PC-9 (cell line): ENCODE measurements around the gene KIF16B. TPM values are rescaled to one million over a fixed set of nuclear protein-coding genes. Genes with fewer than 3 reads are reported as not detected.

ENCODE experiments used
- BruUV-seq: library from RNA; stranded (reverse); fragments of 400-500 nt; replicated peaks from 2 replicates; lab custom pipeline; 2021; lab: Mats Ljungman, UMichigan
- CTCF ChIA-PET: fragments of 300-600 bp; sonication (Branson Sonifier 250); formaldehyde crosslinking; loops from one replicate; lab custom pipeline; 2022; ENCODE audit warnings: antibody characterized with exemption; lab: Charles Lee
- POLR2A ChIA-PET: fragments of 300-600 bp; sonication (Branson Sonifier 250); formaldehyde crosslinking; loops from one replicate; lab custom pipeline; 2022; ENCODE audit warnings: antibody characterized with exemption; ENCODE audit not compliant: unreplicated experiment; lab: Charles Lee
- DNase-seq, 2 experiments: peaks; one replicate each; pipeline versions ENCODE4 v3.0.0 to v3.0.0-alpha.2; 2015 to 2022; ENCODE audit warnings: mixed read lengths in 1 of 2
- H2AFZ ChIP-seq: fragments of 200-600 bp; sonication (generic); 2 replicates; pipeline ENCODE4 v1.8.1; 2017; ENCODE audit warnings: antibody characterized with exemption
- H3F3A ChIP-seq: fragments of 200-600 bp; sonication (generic); 2 replicates; pipeline ENCODE4 v1.8.1; 2017; ENCODE audit warnings: antibody characterized with exemption, mild to moderate bottlenecking, low read depth; ENCODE audit not compliant: insufficient read depth
- H3K27ac ChIP-seq: fragments of 200-600 bp; sonication (generic); 2 replicates; pipeline ENCODE4 v1.6.1; 2016; ENCODE audit warnings: mixed run types
- H3K27me3 ChIP-seq: fragments of 200-600 bp; sonication (generic); 2 replicates; pipeline ENCODE4 v1.6.1; 2016; ENCODE audit warnings: low read depth, mixed run types; ENCODE audit not compliant: insufficient read depth
- H3K36me3 ChIP-seq: fragments of 200-600 bp; sonication (generic); 2 replicates; pipeline ENCODE4 v1.6.1; 2016; ENCODE audit warnings: low read depth, mixed run types
- H3K4me1 ChIP-seq: fragments of 200-600 bp; sonication (generic); replicated peaks from 2 replicates; pipeline ENCODE4 v1.6.1; 2016; ENCODE audit warnings: mixed run types; ENCODE audit not compliant: insufficient read depth
- H3K4me2 ChIP-seq: fragments of 200-600 bp; sonication (generic); 2 replicates; pipeline ENCODE4 v1.6.1; 2017; ENCODE audit warnings: mixed run types
- H3K4me3 ChIP-seq: fragments of 200-600 bp; sonication (generic); 2 replicates; pipeline ENCODE4 v1.6.1; 2016; ENCODE audit warnings: mixed run types
- H3K79me2 ChIP-seq: fragments of 200-600 bp; sonication (generic); 2 replicates; pipeline ENCODE4 v1.6.1; 2017; ENCODE audit warnings: low read depth, mixed run types
- H3K9me2 ChIP-seq: fragments of 200-600 bp; sonication (generic); 2 replicates; pipeline ENCODE4 v1.8.1; 2017; ENCODE audit warnings: mild to moderate bottlenecking; ENCODE audit not compliant: insufficient read depth
- H3K9me3 ChIP-seq: fragments of 200-600 bp; sonication (generic); 2 replicates; pipeline ENCODE4 v1.8.1; 2016; ENCODE audit warnings: low read depth; ENCODE audit not compliant: insufficient read depth
- H4K20me1 ChIP-seq: fragments of 200-600 bp; sonication (generic); 2 replicates; pipeline ENCODE4 v1.8.1; 2017; ENCODE audit not compliant: insufficient read depth
- EZH2 ChIP-seq: fragments of 200-600 bp; sonication (generic); IDR thresholded peaks from 2 replicates; pipeline ENCODE4 v1.8.0; 2017; ENCODE audit warnings: antibody characterized with exemption, low read depth
- intact Hi-C: fragments of 100-400 bp; cut with micrococcal nuclease; formaldehyde crosslinking; loops from one replicate; pipeline ENCODE4 v1.10.0; 2022; ENCODE audit not compliant: unreplicated experiment
- total RNA-seq: library from RNA; stranded (reverse); gene quantifications from 2 replicates; pipeline ENCODE4 v1.2.3, GENCODE V29; 2021
- TF ChIP-seq, protein P1 (sequence below): fragments of 200-600 bp; sonication (generic); conservative IDR thresholded peaks from 2 replicates; pipeline ENCODE4 v1.6.1; 2017; ENCODE audit warnings: mixed run types, antibody characterized with exemption, mild to moderate bottlenecking, moderate library complexity

The KIF16B gene
- total RNA-seq, 1 experiment from 2014 or later: 17.6 TPM

DNA sequence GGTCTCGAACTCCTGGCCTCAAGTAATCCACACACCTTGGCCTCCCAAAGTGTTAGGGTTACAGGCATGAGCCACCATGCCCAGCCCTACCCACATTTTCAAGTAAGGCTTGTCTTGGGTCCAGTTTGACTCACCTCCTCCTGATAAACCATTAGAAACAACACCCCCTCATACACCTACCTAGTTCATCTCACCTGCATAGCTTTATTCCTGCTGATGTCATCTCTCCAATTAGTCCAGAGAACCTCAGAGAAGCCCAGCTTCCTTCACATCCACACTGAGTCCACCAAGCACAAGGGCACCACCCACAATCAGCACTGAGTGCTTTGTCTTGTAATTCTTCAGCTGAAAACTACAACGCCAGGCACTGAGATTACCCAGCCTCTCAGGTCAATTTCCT lies 35.3 kb downstream of the KIF16B start:
- no peaks in the 10 kb centered on the region for H3F3A ChIP-seq
- H3K27ac ChIP-seq: no peak overlapping the region
- no TSS peak for BruUV-seq
- CTCF ChIA-PET: no interaction called here
- no peak overlapping the region for H2AFZ ChIP-seq
- no peak for DNase-seq
- no peaks in the 10 kb centered on the region for H3K9me2 ChIP-seq
- H3K4me3 ChIP-seq: no peak overlapping the region
- H3K79me2 ChIP-seq: no peaks in the 10 kb centered on the region
- no peaks in the 10 kb centered on the region for H4K20me1 ChIP-seq
- POLR2A ChIA-PET: no interaction called here
- 0 out of 2 replicates have a peak, but pooled peaks cover 7% of the 10 kb centered on the region for H3K9me3 ChIP-seq
- no peak overlapping the region for H3K4me2 ChIP-seq
- intact Hi-C loops: no loop called here
- H3K36me3 ChIP-seq: no peaks in the 10 kb centered on the region
- TF ChIP-seq EZH2: no peak
- TF ChIP-seq, protein P1, sequence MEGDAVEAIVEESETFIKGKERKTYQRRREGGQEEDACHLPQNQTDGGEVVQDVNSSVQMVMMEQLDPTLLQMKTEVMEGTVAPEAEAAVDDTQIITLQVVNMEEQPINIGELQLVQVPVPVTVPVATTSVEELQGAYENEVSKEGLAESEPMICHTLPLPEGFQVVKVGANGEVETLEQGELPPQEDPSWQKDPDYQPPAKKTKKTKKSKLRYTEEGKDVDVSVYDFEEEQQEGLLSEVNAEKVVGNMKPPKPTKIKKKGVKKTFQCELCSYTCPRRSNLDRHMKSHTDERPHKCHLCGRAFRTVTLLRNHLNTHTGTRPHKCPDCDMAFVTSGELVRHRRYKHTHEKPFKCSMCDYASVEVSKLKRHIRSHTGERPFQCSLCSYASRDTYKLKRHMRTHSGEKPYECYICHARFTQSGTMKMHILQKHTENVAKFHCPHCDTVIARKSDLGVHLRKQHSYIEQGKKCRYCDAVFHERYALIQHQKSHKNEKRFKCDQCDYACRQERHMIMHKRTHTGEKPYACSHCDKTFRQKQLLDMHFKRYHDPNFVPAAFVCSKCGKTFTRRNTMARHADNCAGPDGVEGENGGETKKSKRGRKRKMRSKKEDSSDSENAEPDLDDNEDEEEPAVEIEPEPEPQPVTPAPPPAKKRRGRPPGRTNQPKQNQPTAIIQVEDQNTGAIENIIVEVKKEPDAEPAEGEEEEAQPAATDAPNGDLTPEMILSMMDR: no peak
- H3K27me3 ChIP-seq: no peaks in the 10 kb centered on the region
- 0 out of 2 replicates have a peak, but pooled peaks cover 7% of the 10 kb centered on the region for H3K4me1 ChIP-seq

DNA sequence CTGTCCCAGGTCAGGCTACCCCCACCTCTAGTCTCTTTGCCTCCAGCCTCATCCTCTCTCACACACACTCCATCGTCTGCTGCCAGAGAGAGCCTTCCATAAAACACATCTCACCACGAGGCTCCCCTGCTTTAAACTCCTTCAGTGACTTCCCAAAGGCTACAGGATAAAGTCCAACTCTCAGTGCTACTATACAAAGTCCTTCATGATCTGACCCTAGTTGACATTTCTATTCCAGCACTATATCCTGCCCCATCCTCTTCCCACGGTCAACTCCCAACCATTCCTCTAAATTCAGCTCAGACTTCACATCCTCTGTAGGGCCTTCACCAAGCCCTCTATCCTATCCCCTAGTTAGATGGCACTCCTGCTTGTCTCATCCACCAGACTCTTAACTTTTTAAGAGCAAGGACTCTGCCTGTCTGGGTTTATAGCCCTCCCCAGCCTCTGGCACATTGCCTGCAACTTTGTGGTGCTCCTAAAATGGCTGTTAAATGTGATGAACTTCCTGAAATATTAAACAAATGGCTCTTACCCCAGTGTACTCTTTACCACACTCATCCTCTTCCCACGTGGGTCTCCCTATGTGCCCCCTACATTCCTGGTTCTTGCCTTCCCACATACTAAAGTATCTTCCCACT lies 36.1 kb downstream of the KIF16B start:
- no peak for TF ChIP-seq EZH2
- TF ChIP-seq, protein P1: no peak
- CTCF ChIA-PET: no interaction called here

DNA sequence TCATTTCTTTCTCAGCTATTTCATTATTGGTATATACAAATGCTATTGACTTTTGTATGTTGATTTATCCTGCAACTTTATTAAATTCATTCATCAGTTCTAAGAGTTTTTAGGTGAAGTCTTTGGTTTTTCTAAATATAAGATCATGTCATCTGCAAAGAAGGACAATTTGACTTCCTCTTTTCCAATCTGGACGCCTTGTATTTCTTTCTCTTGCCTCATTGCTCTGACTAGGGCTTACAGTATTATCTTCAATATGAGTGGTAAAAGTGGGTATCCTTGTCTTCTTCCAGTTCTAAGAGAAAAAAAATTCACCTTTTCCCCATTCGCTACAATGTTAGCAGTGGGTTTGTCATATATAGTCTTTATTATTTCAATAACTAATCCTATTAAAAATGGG lies 38.0 kb downstream of the KIF16B start:
- no peak for TF ChIP-seq EZH2
- TF ChIP-seq, protein P1: no peak
- ChIA-PET CTCF (no interaction called here), POLR2A (no interaction called here)
- no TSS peak for BruUV-seq
- DNase-seq: no peak
- H3K4me2 ChIP-seq: no peak overlapping the region
- no peaks in the 10 kb centered on the region for H3F3A ChIP-seq
- intact Hi-C loops: no loop called here
- H3K79me2 ChIP-seq: 0 out of 2 replicates have a peak, but pooled peaks cover 5% of the 10 kb centered on the region
- no peaks in the 10 kb centered on the region for H3K9me2 ChIP-seq
- no peaks in the 10 kb centered on the region for H3K27me3 ChIP-seq
- peaks cover 14% of the 10 kb centered on the region for H3K4me1 ChIP-seq
- H4K20me1 ChIP-seq: no peaks in the 10 kb centered on the region
- no peak overlapping the region for H3K27ac ChIP-seq
- H3K36me3 ChIP-seq: no peaks in the 10 kb centered on the region
- H3K4me3 ChIP-seq: no peak overlapping the region
- H3K9me3 ChIP-seq: 0 out of 2 replicates have a peak, but pooled peaks cover 7% of the 10 kb centered on the region
- H2AFZ ChIP-seq: no peak overlapping the region

More for the DNA sequence above, 36.1 kb downstream of the KIF16B start:
- no TSS peak for BruUV-seq
- intact Hi-C loops: no loop called here
- H3K9me3 ChIP-seq: 0 out of 2 replicates have a peak, but pooled peaks cover 7% of the 10 kb centered on the region
- no peak overlapping the region for H2AFZ ChIP-seq
- no peaks in the 10 kb centered on the region for H3K36me3 ChIP-seq
- no peak overlapping the region for H3K4me2 ChIP-seq
- no peaks in the 10 kb centered on the region for H3F3A ChIP-seq
- no peak for DNase-seq
- H3K27me3 ChIP-seq: no peaks in the 10 kb centered on the region
- H3K79me2 ChIP-seq: no peaks in the 10 kb centered on the region
- POLR2A ChIA-PET: no interaction called here
- no peaks in the 10 kb centered on the region for H3K9me2 ChIP-seq
- no peak overlapping the region for H3K27ac ChIP-seq
- H3K4me3 ChIP-seq: no peak overlapping the region
- H4K20me1 ChIP-seq: no peaks in the 10 kb centered on the region
- 0 out of 2 replicates have a peak, but pooled peaks cover 7% of the 10 kb centered on the region for H3K4me1 ChIP-seq
